Activated B cell treated with CpG ODN at 0.5 μM for 24 hours (primary cell): ENCODE results near the gene RAC2. TPM values are rescaled to one million over a fixed set of nuclear protein-coding genes. Genes with fewer than 3 reads are reported as not detected.
"Not testable (repeated sequence)": the region's sequence is repeated elsewhere in the genome, so short reads cannot be mapped to it uniquely, and the experiment has no call there.

ENCODE experiments used
- ATAC-seq: fragments of 200-7000 bp; cut with Tn5 transposase; one replicate; pipeline ENCODE4 v1.10.0; 2021; ENCODE audit warnings: low read depth, mild to moderate bottlenecking, moderate library complexity
- CTCF ChIA-PET: fragments of 350-600 bp; sonication (Branson Sonifier 250); formaldehyde crosslinking; loops from one replicate; lab custom pipeline; 2021; ENCODE audit warnings: antibody characterized with exemption; lab: Charles Lee
- POLR2A ChIA-PET: fragments of 350-600 bp; sonication (Branson Sonifier 250); formaldehyde crosslinking; loops from one replicate; lab custom pipeline; 2021; ENCODE audit warnings: antibody characterized with exemption; lab: Charles Lee
- DNase-seq: peaks from one replicate; pipeline ENCODE4 v3.0.0; 2022
- H3K27ac Mint-ChIP-seq: one replicate; pipeline ENCODE4 v1.8.0; 2020; ENCODE audit warnings: mixed read lengths
- H3K27me3 Mint-ChIP-seq: one replicate; pipeline ENCODE4 v1.8.0; 2021; ENCODE audit warnings: mixed read lengths
- H3K36me3 Mint-ChIP-seq: one replicate; pipeline ENCODE4 v1.8.0; 2021; ENCODE audit warnings: low read depth, mixed read lengths
- H3K4me1 Mint-ChIP-seq: one replicate; pipeline ENCODE4 v1.8.0; 2021; ENCODE audit warnings: mixed read lengths
- H3K4me3 Mint-ChIP-seq: one replicate; pipeline ENCODE4 v1.8.0; 2020; ENCODE audit warnings: mild to moderate bottlenecking, mixed read lengths
- H3K9me3 Mint-ChIP-seq: one replicate; pipeline ENCODE4 v1.8.0; 2020; ENCODE audit warnings: mixed read lengths
- CTCF ChIP-seq: fragments of 200-600 bp; IDR thresholded peaks from one replicate; pipeline ENCODE4 v1.8.0; 2022; ENCODE audit warnings: antibody characterized with exemption, mild to moderate bottlenecking
- intact Hi-C: fragments of 100-400 bp; cut with micrococcal nuclease; formaldehyde crosslinking; loops from one replicate; pipeline ENCODE4 v1.15.1; 2024
- total RNA-seq: library from RNA; stranded (reverse); gene quantifications from 2 replicates; pipeline ENCODE4 v1.2.3, GENCODE V29; 2022

Gene RAC2
- total RNA-seq, 1 donor from 2014 or later, result 557 TPM

- H3K36me3 Mint-ChIP-seq, result no peaks in the 10 kb centered on the region
- CTCF ChIA-PET, result no interaction called here
- no peak for TF ChIP-seq CTCF
- intact Hi-C loops, result no loop called here
- H3K4me3 Mint-ChIP-seq, result no peak overlapping the region
- no peak for DNase-seq
- H3K27me3 Mint-ChIP-seq, result no peaks in the 10 kb centered on the region
- no peak for ATAC-seq
- H3K27ac Mint-ChIP-seq, result peak overlapping the region; percentile 30
- H3K9me3 Mint-ChIP-seq, result no peaks in the 10 kb centered on the region
- peaks cover 14% of the 10 kb centered on the region for H3K4me1 Mint-ChIP-seq
- POLR2A ChIA-PET, result interaction anchor here (1.1 to 1.7 kb wide), 2 partner anchors 8 to 39 kb away, joined by 3 to 4 read pairs; partner anchors contain the start of gene RAC2
Measured at GRCh38 chr22:37205046-37205445, 39.0 kb downstream of the RAC2 start.

- no peak for TF ChIP-seq CTCF
- peaks cover under 1% of the 10 kb centered on the region for H3K36me3 Mint-ChIP-seq
- DNase-seq, result no peak
- POLR2A ChIA-PET, result interaction anchor here (1.7 kb wide), 1 partner anchor 40 kb away, joined by 4 read pairs; the partner anchor contains the start of gene RAC2
- H3K27ac Mint-ChIP-seq, result no peak overlapping the region
- no peak for ATAC-seq
- H3K9me3 Mint-ChIP-seq, result no peaks in the 10 kb centered on the region
- no peak overlapping the region for H3K4me3 Mint-ChIP-seq
- intact Hi-C loops, result no loop called here
- peaks cover 23% of the 10 kb centered on the region for H3K4me1 Mint-ChIP-seq
- CTCF ChIA-PET, result no interaction called here
- no peaks in the 10 kb centered on the region for H3K27me3 Mint-ChIP-seq
Measured at GRCh38 chr22:37204045-37204655, 39.9 kb downstream of the RAC2 start.

GRCh38 chr22:37203354-37204044, 40.6 kb downstream of the RAC2 start:
- ChIA-PET POLR2A (interaction anchor here (1.7 kb wide), 1 partner anchor 40 kb away, joined by 4 read pairs; the partner anchor contains the start of gene RAC2), CTCF (interaction anchor here (0.7 kb wide), 1 partner anchor 57 kb away, joined by 3 read pairs; no protein-coding TSS in a partner anchor)
- H3K27ac Mint-ChIP-seq, result no peak overlapping the region
- H3K36me3 Mint-ChIP-seq, result peaks cover 1% of the 10 kb centered on the region
- no peak for DNase-seq
- intact Hi-C loops, result no loop called here
- no peak for ATAC-seq
- H3K4me3 Mint-ChIP-seq, result no peak overlapping the region
- TF ChIP-seq CTCF, result no peak
- H3K9me3 Mint-ChIP-seq, result no peaks in the 10 kb centered on the region
- no peaks in the 10 kb centered on the region for H3K27me3 Mint-ChIP-seq
- peaks cover 24% of the 10 kb centered on the region for H3K4me1 Mint-ChIP-seq

- ATAC-seq (no peak), DNase-seq (no peak)
- TF ChIP-seq CTCF, result no peak
- intact Hi-C loops, result no loop called here
- POLR2A ChIA-PET, result interaction anchor here (1.2 kb wide), 1 partner anchor 16 kb away, joined by 3 read pairs; no protein-coding TSS in a partner anchor
- CTCF ChIA-PET, result interaction anchor here (0.6 to 1.0 kb wide), 3 partner anchors 13 to 1471 kb away, joined by 3 read pairs; no protein-coding TSS in a partner anchor
- H3K27ac Mint-ChIP-seq, result no peak overlapping the region
- H3K27me3 Mint-ChIP-seq, result no peaks in the 10 kb centered on the region
- peaks cover 31% of the 10 kb centered on the region for H3K4me1 Mint-ChIP-seq
- no peak overlapping the region for H3K4me3 Mint-ChIP-seq
- peaks cover 1% of the 10 kb centered on the region for H3K36me3 Mint-ChIP-seq
- H3K9me3 Mint-ChIP-seq, result no peaks in the 10 kb centered on the region
Measured at GRCh38 chr22:37202716-37203115, 41.4 kb downstream of the RAC2 start.

- Mint-ChIP-seq H3K36me3 (peaks cover 1% of the 10 kb centered on the region), H3K9me3 (no peaks in the 10 kb centered on the region), H3K27me3 (no peaks in the 10 kb centered on the region), H3K27ac (no peak overlapping the region), H3K4me3 (no peak overlapping the region), H3K4me1 (peaks cover 33% of the 10 kb centered on the region)
- ChIA-PET POLR2A (interaction anchor here (1.2 to 5.8 kb wide), 2 partner anchors 17 to 42 kb away, joined by 3 to 98 read pairs; partner anchors contain the start of gene RAC2), CTCF (interaction anchor here (0.6 to 1.0 kb wide), 2 partner anchors 14 to 1472 kb away, joined by 3 read pairs; no protein-coding TSS in a partner anchor)
- TF ChIP-seq CTCF, result no peak
- intact Hi-C loops, result no loop called here
- ATAC-seq (no peak), DNase-seq (no peak)
Measured at GRCh38 chr22:37202001-37202555, 42.0 kb downstream of the RAC2 start.

- H3K4me3 Mint-ChIP-seq, H3K9me3 Mint-ChIP-seq, H3K27me3 Mint-ChIP-seq, DNase-seq, ATAC-seq, H3K27ac Mint-ChIP-seq, intact Hi-C loops, H3K36me3 Mint-ChIP-seq: not testable (repeated sequence)
- POLR2A ChIA-PET, result interaction anchor here (0.6 to 5.8 kb wide), 3 partner anchors 21 to 42 kb away, joined by 3 to 98 read pairs (median 4); partner anchors contain the start of gene RAC2
- CTCF ChIA-PET, result interaction anchor here (2.7 to 4.4 kb wide), 2 partner anchors 15 to 59 kb away, joined by 18 to 64 read pairs; no protein-coding TSS in a partner anchor
- peaks cover 33% of the 10 kb centered on the region for H3K4me1 Mint-ChIP-seq
Measured at GRCh38 chr22:37201443-37201820, 42.6 kb downstream of the RAC2 start.
